ENCODE data around the gene SRRM5. TPM values are rescaled to one million over a fixed set of nuclear protein-coding genes. Genes with fewer than 3 reads are reported as not detected.

The SRRM5 gene
- total RNA-seq, 2 donors from 2014 or later, result 0.28 to 0.59 TPM

DNA sequence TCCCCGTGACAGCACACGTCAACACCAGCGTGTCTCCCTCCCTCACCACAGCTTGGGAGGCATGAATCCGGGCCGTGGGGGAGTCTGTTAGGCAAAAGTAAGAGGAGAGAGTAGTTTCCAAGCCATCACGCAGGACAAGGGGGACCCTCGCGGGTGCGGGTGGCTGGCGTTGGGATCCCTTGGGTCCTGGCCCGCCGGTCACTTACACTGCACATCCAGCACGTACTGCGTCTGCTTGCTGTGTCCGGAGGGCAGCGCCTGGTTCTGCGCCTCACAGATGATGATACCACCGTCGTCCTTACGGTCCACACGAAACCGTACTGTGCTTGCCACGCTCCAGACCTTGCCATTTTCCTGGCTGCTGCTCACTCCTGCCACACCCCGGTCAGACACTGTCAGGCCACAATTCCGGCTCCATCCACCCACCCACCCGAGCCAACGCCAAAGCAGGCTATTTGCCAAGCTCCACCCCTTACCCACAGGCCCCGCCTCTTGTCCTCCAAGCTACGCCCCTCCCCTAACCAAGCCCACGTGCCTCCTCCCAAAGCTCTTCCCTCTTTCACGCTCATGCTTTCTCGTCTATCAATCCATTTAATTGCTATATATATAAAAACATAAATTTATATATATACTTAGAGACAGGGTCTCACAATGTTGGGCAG lies 14.2 kb downstream of the SRRM5 start:
- H3K4me3 ChIP-seq, result no peak overlapping the region
- intact Hi-C loops (cut with DNase I), result no loop called here
- H3K36me3 ChIP-seq, result no peaks in the 10 kb centered on the region
- H3K4me1 ChIP-seq (replicated peaks), result no peaks in the 10 kb centered on the region
- H3K9me3 ChIP-seq, result no peaks in the 10 kb centered on the region
- H3K27me3 ChIP-seq (replicated peaks; ENCODE audit: insufficient read depth), result no peaks in the 10 kb centered on the region
- H3K27ac ChIP-seq, result no peak overlapping the region
- TF ChIP-seq POLR2A (IDR thresholded peaks at IDR 0.05), result no peak
- no peak for TF ChIP-seq POLR2AphosphoS5 (IDR thresholded peaks at IDR 0.05)
- TF ChIP-seq CTCF (IDR thresholded peaks at IDR 0.05), result no peak
- WGBS, result 83% methylated on average over 32 of the region's 32 CpGs
- DNase-seq (ENCODE audit: low spot score), result no peak

DNA sequence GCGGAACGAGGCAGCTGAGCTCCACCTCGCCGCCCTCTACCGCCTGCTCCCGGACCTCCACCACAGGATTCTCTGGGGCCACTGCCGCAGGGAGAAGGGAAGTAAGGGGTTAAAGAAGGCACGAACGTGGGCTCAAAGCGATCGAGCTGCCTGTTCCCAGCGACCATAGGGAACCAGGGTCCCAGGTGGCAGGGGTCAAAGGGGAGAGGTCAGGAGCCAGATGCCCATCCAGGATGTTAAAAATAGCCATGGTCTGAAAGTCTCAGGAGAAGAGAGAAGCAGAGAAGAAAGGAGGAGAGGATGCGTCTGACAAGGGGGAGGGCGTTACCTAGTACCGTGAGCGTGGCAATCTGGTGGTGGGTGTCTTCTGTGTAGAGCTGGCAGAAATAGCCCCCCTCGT lies 14.9 kb downstream of the SRRM5 start:
- Histone ChIP-seq H3K4me1 (replicated peaks) (no peaks in the 10 kb centered on the region), H3K4me3 (no peak overlapping the region), H3K36me3 (no peaks in the 10 kb centered on the region), H3K9me3 (no peaks in the 10 kb centered on the region), H3K27ac (no peak overlapping the region), H3K27me3 (replicated peaks; ENCODE audit: insufficient read depth) (no peaks in the 10 kb centered on the region)
- intact Hi-C loops (cut with DNase I), result no loop called here
- DNase-seq (ENCODE audit: low spot score), result no peak
- no peak for TF ChIP-seq POLR2AphosphoS5 (IDR thresholded peaks at IDR 0.05)
- WGBS, result 78% methylated on average over 17 of the region's 17 CpGs

DNA sequence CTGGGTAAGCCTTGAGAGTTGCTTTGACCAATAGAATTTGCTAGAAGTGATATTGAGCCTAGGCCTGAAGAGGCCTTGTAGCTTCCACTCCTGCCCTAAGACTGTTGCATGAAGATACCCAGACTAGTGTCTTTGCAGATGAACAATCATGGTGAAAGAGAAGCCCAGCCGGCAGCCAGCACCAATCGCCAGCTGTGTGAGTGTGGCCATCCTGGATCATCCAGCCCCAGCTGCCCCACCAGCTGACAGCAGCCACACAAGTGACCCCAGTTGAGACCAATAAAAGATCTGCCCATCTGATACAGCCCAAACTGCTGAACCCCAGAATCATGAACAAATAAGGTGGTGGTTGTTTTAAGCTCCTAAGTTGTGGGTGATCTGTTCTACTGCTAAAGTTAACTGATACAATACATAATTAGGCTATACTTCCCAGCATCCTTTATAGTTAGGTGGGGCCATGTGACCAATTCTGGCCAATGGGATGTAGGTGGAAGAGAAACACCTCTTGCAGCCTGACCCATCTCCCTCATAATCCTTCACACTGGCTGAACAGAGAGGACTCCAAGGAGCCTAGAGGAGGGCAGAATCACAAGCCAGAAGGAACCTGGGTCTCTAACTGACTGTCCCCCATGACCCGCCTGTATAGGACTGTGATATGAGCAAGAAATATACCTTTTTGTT lies 16.9 kb downstream of the SRRM5 start:
- TF ChIP-seq POLR2AphosphoS5 (IDR thresholded peaks at IDR 0.05) (no peak), CTCF (IDR thresholded peaks at IDR 0.05) (no peak), POLR2A (IDR thresholded peaks at IDR 0.05) (no peak)

GRCh38 chr19:43631491-43631890 lies 19.6 kb downstream of the SRRM5 start:
- Histone ChIP-seq H3K27ac (no peak overlapping the region), H3K4me1 (replicated peaks) (no peaks in the 10 kb centered on the region), H3K4me3 (no peak overlapping the region), H3K9me3 (no peaks in the 10 kb centered on the region), H3K27me3 (replicated peaks; ENCODE audit: insufficient read depth) (no peaks in the 10 kb centered on the region), H3K36me3 (no peaks in the 10 kb centered on the region)
- TF ChIP-seq POLR2AphosphoS5 (IDR thresholded peaks at IDR 0.05) (no peak), CTCF (IDR thresholded peaks at IDR 0.05) (no peak), POLR2A (IDR thresholded peaks at IDR 0.05) (no peak)
- no peak for DNase-seq (ENCODE audit: low spot score)
- 89% methylated on average over 5 of the region's 5 CpGs for WGBS
- intact Hi-C loops (cut with DNase I), result no loop called here

More for the DNA sequence above, 16.9 kb downstream of the SRRM5 start:
- H3K9me3 ChIP-seq, result no peaks in the 10 kb centered on the region
- no peak overlapping the region for H3K27ac ChIP-seq
- intact Hi-C loops (cut with DNase I), result no loop called here
- no peaks in the 10 kb centered on the region for H3K27me3 ChIP-seq (replicated peaks; ENCODE audit: insufficient read depth)
- WGBS, result 94% methylated on average over 3 of the region's 3 CpGs
- no peak overlapping the region for H3K4me3 ChIP-seq
- H3K36me3 ChIP-seq, result no peaks in the 10 kb centered on the region
- H3K4me1 ChIP-seq (replicated peaks), result no peaks in the 10 kb centered on the region
- DNase-seq (ENCODE audit: low spot score), result no peak

- intact Hi-C loops (cut with DNase I), result no loop called here
- Histone ChIP-seq H3K36me3 (no peaks in the 10 kb centered on the region), H3K4me1 (replicated peaks) (no peaks in the 10 kb centered on the region), H3K27me3 (replicated peaks; ENCODE audit: insufficient read depth) (no peaks in the 10 kb centered on the region), H3K27ac (no peak overlapping the region), H3K9me3 (no peaks in the 10 kb centered on the region), H3K4me3 (no peak overlapping the region)
- WGBS, result 86% methylated on average over 4 of the region's 4 CpGs
- DNase-seq (ENCODE audit: low spot score), result no peak
- TF ChIP-seq POLR2A (IDR thresholded peaks at IDR 0.05) (no peak), CTCF (IDR thresholded peaks at IDR 0.05) (no peak), POLR2AphosphoS5 (IDR thresholded peaks at IDR 0.05) (no peak)
Measured at GRCh38 chr19:43633520-43633919, 21.6 kb downstream of the SRRM5 start.
